Right cardiac atrium (tissue), 5 donors: ENCODE data around the gene AGAP4. TPM values are rescaled to one million over a fixed set of nuclear protein-coding genes. Genes with fewer than 3 reads are reported as not detected.
"Not testable (repeated sequence)": the region's sequence is repeated elsewhere in the genome, so short reads cannot be mapped to it uniquely, and the experiment has no call there.

ENCODE experiments used
- ATAC-seq, 2 donors: fragments of 200-7000 bp; cut with Tn5 transposase; one replicate each; pipeline versions ENCODE4 v1.8.0 to v1.9.1; 2020; ENCODE audit warnings: moderate library complexity in 2 of 2, mild to moderate bottlenecking in 1 of 2
- DNase-seq, 3 donors: peaks; one replicate each; pipeline ENCODE4 v3.0.0-alpha.2; 2020
- H3K27ac ChIP-seq: one replicate; pipeline ENCODE4 v1.5.1; 2013; ENCODE audit warnings: mild to moderate bottlenecking, low read length, control low read depth, moderate library complexity
- H3K27me3 ChIP-seq: one replicate; pipeline ENCODE4 v1.6.1; 2013; ENCODE audit not compliant: control insufficient read depth, insufficient read depth
- H3K4me1 ChIP-seq: one replicate; pipeline ENCODE4 v1.6.1; 2013; ENCODE audit warnings: low read length; ENCODE audit not compliant: control insufficient read depth, insufficient read depth
- H3K4me3 ChIP-seq: one replicate; pipeline ENCODE4 v1.5.1; 2013; ENCODE audit warnings: low read length, control low read depth
- H3K9me3 ChIP-seq: one replicate; pipeline ENCODE4 v1.6.1; 2013; ENCODE audit warnings: low read length; ENCODE audit not compliant: control insufficient read depth
- WGBS: extraction: QIAGEN DNeasy Blood & Tissue Kit; methylation state at CpG from one replicate; pipeline ENCODE4 v1.1.7; 2013; 5-methylcytosine and 5-hydroxymethylcytosine counted together
- intact Hi-C, 4 donors: fragments of 100-400 bp; cut with DNase I; formaldehyde crosslinking; loops; one replicate each; pipeline versions ENCODE4 v1.11.0 to v1.14.0; 2022 to 2023
- long read RNA-seq, 4 donors: library from polyadenylated mRNA; unstranded; transcript quantifications; one replicate each; pipeline ENCODE4 v2.0.0, GENCODE V29; 2020 to 2021
- polyA plus RNA-seq: library from polyadenylated mRNA; stranded (reverse); fragments of 200-250 nt; gene quantifications from one replicate; pipeline ENCODE4 v1.2.3, GENCODE V29; 2013
- total RNA-seq, 4 donors: library from RNA; stranded (reverse); fragmentation: NEBNext Ultra II Directional; extraction: Animal tissue kit (Norgen Biotek cat#: 25700); gene quantifications; one replicate each; pipeline ENCODE4 v1.2.1, GENCODE V29; 2021
- donor health status: healthy with polysubstance abuse.
- donor health status: DM: no; HTN: yes; CAD: no.
- donor health status: DM: no; HTN: no; CAD: no.
- donor health status: DM: no; HTN: yes; CAD: no; lungs with severe emphysema.
- donor health status: DM: yes; HTN: yes; CAD: no.

The AGAP4 gene
- total RNA-seq (1 to 10 TPM; 6.0 to 9.3 (median 7.8) TPM), polyA plus RNA-seq (6.9 TPM)
- long read RNA-seq, donor 1, partial matches to known transcripts = 1 of 4 reads
- long read RNA-seq, donor 1, other reads (novel, unspliced or antisense) = 3 of 4 reads
- long read RNA-seq, donor 2 = 0 reads
- long read RNA-seq, donor 3, partial matches to known transcripts = 0 of 6 reads
- long read RNA-seq, donor 3, other reads (novel, unspliced or antisense) = 6 of 6 reads
- long read RNA-seq, donor 4, partial matches to known transcripts = 0 of 2 reads
- long read RNA-seq, donor 4, other reads (novel, unspliced or antisense) = 2 of 2 reads

GRCh38 chr10:45847400-45847799 lies at the start of gene AGAP4:
TSS of gene AGAP4 (minus strand) at chr10:45847500. CDS start at chr10:45847347, 153 bp downstream.
- ATAC-seq, intact Hi-C loops, DNase-seq, H3K27me3 ChIP-seq, H3K27ac ChIP-seq, H3K4me1 ChIP-seq, H3K4me3 ChIP-seq, H3K9me3 ChIP-seq: not testable (repeated sequence)
- 100% methylated on average over 9 of the region's 15 CpGs for whole genome bisulfite sequencing

DNA sequence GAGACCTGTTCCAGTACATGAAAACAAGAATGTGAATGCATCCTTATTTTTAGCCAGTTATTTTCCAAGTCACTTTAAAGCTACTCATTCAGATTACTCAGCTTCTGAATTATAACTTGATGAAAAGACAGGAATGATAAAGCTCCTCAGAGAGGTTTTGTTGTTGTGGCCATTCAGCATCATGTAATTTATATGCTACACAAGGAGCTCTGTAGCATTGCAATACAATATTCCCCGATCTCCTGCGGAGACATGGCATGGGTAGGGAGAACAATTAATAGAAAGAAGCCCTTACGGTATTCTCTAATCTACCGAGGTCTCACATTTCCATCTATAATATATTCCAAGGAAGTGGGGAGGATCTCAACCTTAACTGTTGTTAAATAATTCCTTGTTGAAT lies 43.4 kb upstream of the AGAP4 start:
- H3K4me1 ChIP-seq, H3K27me3 ChIP-seq, H3K27ac ChIP-seq, intact Hi-C loops, DNase-seq, H3K4me3 ChIP-seq, H3K9me3 ChIP-seq, ATAC-seq: not testable (repeated sequence)
- WGBS = 92% methylated on average over 4 of the region's 4 CpGs

DNA sequence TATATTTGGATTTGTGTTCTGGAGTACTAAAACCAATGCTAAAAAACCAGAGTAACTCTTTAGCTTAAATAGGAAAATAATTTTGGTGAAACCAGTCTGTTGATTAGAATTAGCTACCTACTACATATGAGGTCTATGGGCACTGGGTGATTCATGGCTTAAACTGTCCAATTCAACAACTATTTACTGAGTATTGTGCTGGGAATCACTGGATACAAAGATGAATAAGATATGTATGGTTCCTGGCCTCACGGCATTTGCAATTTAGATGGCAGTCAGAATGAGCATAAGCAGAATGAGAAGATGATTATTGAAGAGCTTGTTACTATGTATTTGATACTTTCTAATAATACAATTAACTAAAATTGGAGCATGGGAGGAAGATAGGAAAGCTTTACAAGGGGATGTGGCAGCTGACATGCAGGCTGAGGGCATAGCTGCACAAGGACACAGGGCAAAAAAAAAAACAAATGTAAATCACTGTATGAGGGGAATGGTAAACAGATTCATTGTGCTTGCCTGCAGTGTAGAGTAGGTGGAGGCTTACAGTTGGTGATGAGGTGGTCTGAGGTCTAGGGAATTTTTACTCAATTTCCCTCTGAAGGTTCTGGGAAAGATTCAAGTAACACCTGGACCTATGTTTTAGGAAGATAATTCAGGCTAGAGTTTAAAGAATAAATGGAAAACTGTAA lies 42.4 kb upstream of the AGAP4 start:
- H3K4me1 ChIP-seq, H3K9me3 ChIP-seq, intact Hi-C loops, DNase-seq, H3K27ac ChIP-seq, H3K27me3 ChIP-seq, H3K4me3 ChIP-seq, ATAC-seq: not testable (repeated sequence)
- 97% methylated on average over 1 of the region's 1 CpG for WGBS

GRCh38 chr10:45882880-45883279 lies 35.6 kb upstream of the AGAP4 start:
- DNase-seq, ATAC-seq, H3K27me3 ChIP-seq, H3K27ac ChIP-seq, H3K9me3 ChIP-seq, H3K4me3 ChIP-seq, intact Hi-C loops, H3K4me1 ChIP-seq: not testable (repeated sequence)
- no CpG with 5 or more reads among the region's 2 CpGs for WGBS

- intact Hi-C loops, H3K9me3 ChIP-seq, H3K27me3 ChIP-seq, H3K4me3 ChIP-seq, ATAC-seq, H3K27ac ChIP-seq, H3K4me1 ChIP-seq: not testable (repeated sequence)
- peak in 2 of 3 donors; percentile 39 to 64 for DNase-seq
- WGBS = 98% methylated on average over 32 of the region's 33 CpGs
These were observed 18.1 kb upstream of the AGAP4 start for GRCh38 chr10:45865404-45865803.

DNA sequence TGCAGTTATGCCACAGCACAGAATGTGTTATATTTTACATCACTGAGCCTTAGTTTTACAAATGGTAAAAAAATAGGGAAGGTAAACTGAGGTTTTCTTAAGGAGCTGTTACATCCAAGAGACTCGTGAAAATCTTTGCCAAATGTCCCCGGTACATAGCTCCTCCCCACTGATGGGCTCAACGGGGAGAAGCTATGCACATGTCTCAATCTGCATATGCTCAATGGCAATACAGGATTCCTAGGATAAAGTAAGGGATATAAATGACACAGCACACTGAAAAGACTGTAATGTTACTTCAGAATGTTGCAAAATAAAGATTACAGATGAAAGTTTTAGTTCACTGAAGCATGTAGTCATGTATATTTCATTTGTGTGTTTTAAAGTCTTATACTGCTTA lies 17.0 kb upstream of the AGAP4 start:
- H3K4me3 ChIP-seq, H3K4me1 ChIP-seq, H3K9me3 ChIP-seq, ATAC-seq, DNase-seq, intact Hi-C loops, H3K27me3 ChIP-seq, H3K27ac ChIP-seq: not testable (repeated sequence)
- WGBS = 73% methylated on average over 3 of the region's 3 CpGs

DNA sequence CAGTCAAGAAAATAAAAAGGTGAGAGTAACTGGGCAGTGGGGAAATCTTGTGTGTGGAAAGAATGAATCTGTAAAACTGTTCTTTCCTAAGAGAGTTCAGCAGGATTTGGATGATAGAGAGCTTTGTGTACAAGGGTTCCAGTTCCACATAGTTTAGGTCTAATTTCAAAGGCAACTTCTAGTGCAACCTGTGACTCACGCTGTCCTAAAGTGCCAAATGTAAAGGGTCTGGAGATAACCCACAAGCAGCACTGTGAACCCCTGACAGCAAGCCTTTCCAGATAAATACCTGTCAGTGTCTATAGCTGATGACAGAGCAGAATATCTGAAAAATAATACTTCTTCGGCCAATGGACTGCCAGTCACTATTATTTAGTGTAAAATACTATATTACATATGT lies 16.3 kb upstream of the AGAP4 start:
- H3K9me3 ChIP-seq, H3K27me3 ChIP-seq, H3K27ac ChIP-seq, H3K4me3 ChIP-seq, intact Hi-C loops, H3K4me1 ChIP-seq, DNase-seq: not testable (repeated sequence)
- 43% methylated on average over 2 of the region's 2 CpGs for WGBS
- ATAC-seq = peak in 1 of 2 donors; percentile 51

DNA sequence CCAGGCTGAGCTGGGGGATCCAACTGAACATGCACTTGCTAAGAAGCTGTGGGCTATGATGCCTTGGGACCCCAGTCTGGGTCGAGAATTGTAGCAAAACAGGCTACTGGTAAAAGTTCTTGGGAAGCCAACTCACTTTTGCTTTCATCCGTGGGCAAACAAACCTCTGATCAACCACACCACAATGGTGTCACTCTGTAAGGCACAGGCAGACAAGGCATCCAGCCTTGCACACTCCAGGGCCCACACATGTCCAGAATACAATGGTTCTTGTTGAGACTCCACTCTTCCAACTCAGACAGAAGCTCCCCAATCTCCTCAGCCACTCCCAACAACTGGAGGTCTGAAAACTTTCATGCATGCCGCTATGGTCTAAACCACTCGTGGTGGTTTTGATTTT lies 10.6 kb upstream of the AGAP4 start:
- WGBS = 95% methylated on average over 4 of the region's 4 CpGs
- DNase-seq, ATAC-seq, H3K27ac ChIP-seq, H3K27me3 ChIP-seq, H3K9me3 ChIP-seq, intact Hi-C loops, H3K4me1 ChIP-seq, H3K4me3 ChIP-seq: not testable (repeated sequence)

DNA sequence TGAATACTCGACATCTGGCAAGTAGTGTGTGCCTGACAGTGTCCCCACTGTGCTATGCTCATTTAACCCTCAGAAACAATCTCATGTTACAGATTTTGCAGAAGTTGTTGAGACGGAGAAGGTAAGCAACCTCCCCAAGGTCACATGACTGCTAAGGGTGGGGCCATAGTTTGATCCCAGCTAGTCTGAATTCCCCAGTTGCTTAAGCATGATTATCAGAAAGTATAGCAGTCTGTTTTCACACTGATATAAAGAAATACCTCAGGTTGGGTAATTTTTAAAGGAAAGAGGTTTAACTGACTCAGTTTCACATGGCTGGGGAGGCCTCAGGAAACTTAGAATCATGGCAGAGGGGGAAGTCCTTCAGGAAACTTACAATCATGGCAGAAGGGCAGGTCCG lies 1.2 kb upstream of the AGAP4 start:
- DNase-seq, H3K27me3 ChIP-seq, H3K4me3 ChIP-seq, ATAC-seq, intact Hi-C loops, H3K27ac ChIP-seq, H3K4me1 ChIP-seq, H3K9me3 ChIP-seq: not testable (repeated sequence)
- 77% methylated on average over 2 of the region's 3 CpGs for WGBS

- ATAC-seq, H3K4me1 ChIP-seq, H3K27ac ChIP-seq, H3K4me3 ChIP-seq, intact Hi-C loops, H3K9me3 ChIP-seq, H3K27me3 ChIP-seq, DNase-seq: not testable (repeated sequence)
- WGBS = 59% methylated on average over 2 of the region's 2 CpGs
These were observed 24.4 kb downstream of the AGAP4 start for GRCh38 chr10:45822918-45823317.

DNA sequence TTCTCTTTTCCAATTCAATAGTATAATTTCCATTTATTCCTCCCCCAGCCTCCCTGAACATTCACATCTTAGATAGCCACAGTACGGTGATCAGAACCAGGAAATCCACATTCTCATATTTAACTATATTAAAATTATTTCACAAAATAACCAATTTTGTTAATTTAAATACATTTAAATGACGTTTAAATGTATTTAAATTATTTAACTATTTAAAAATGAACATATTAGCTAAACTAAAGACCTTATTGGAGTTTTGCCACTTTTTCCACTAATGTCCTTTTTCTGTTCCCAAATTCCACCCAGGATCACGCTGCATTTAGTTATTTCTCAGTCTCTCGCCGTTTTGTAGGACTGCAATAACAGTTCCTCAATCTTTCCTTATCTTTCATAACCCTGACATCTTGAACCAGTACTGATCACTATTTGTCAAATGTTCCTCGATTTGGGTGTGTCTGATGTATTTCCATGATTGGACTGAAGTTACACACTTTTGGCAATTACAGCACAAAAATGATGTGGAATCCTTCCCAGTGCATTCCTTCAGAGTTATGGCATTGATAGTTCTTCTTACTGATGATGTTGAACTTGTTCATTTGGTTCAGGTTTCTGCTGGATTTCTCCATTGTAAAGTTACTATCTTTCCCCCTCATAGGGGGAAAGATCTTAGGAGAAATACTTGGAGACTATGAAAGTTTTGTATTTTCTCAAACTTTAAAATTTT lies 27.0 kb downstream of the AGAP4 start:
- H3K4me3 ChIP-seq, intact Hi-C loops, H3K9me3 ChIP-seq, H3K27ac ChIP-seq, ATAC-seq, H3K27me3 ChIP-seq, DNase-seq, H3K4me1 ChIP-seq: not testable (repeated sequence)
- 71% methylated on average over 6 of the region's 6 CpGs for WGBS
